SK-N-SH (cell line): ENCODE results near the gene AUTS2. TPM values are rescaled to one million over a fixed set of nuclear protein-coding genes. Genes with fewer than 3 reads are reported as not detected.

Experiments used
- CTCF ChIA-PET: fragments of 300-600, 350-600 bp; formaldehyde crosslinking; extraction: SDS; loops from one replicate; lab custom pipeline; 2021; lab: Yijun Ruan, JAX
- POLR2A ChIA-PET: fragments of 350-600 bp; sonication (Branson Sonifier 250); formaldehyde crosslinking; extraction: SDS; loops from one replicate; lab custom pipeline; 2020; ENCODE audit warnings: antibody characterized with exemption, inconsistent platforms; lab: Yijun Ruan, JAX
- DNase-seq: peaks from one replicate; pipeline ENCODE4 v3.0.0; 2012
- H2AFZ ChIP-seq: fragments of 200-600 bp; sonication (generic); 2 replicates; pipeline ENCODE4 v1.8.1; 2016; ENCODE audit warnings: antibody characterized with exemption, mild to moderate bottlenecking, low read depth
- H3F3A ChIP-seq: fragments of 200-600 bp; sonication (generic); replicated peaks from 2 replicates; pipeline ENCODE3; 2016; ENCODE audit warnings: antibody characterized with exemption, mild to moderate bottlenecking; ENCODE audit not compliant: insufficient read depth
- H3K27ac ChIP-seq, 2 experiments: fragments of 200-500 bp in 1 of 2; fragments of 200-600 bp in 1 of 2; sonication (Bioruptor generic) in 1 of 2; sonication (generic), shearing (Covaris generic) in 1 of 2; 2 replicates each; pipeline versions ENCODE4 v1.5.1 to v1.6.1; 2014 to 2016; ENCODE audit warnings: low read depth in 2 of 2, inconsistent platforms in 1 of 2, low read length in 1 of 2, mild to moderate bottlenecking in 1 of 2, mixed read lengths in 1 of 2
- H3K27me3 ChIP-seq: fragments of 200-600 bp; sonication (generic), shearing (Covaris generic); 2 replicates; pipeline ENCODE4 v1.6.1; 2016; ENCODE audit warnings: mixed run types; ENCODE audit not compliant: insufficient read depth
- H3K36me3 ChIP-seq, 2 experiments: fragments of 200-500 bp in 1 of 2; fragments of 200-600 bp in 1 of 2; sonication (Bioruptor generic) in 1 of 2; sonication (generic) in 1 of 2; replicated peaks in 1 of 2; 2 replicates each; pipeline versions ENCODE3 to v1.5.1; 2014 to 2016; ENCODE audit warnings: low read length in 1 of 2, mild to moderate bottlenecking in 1 of 2; ENCODE audit not compliant: insufficient read depth in 2 of 2, control insufficient read depth in 1 of 2
- H3K4me1 ChIP-seq, 2 experiments: fragments of 200-500 bp in 1 of 2; fragments of 200-600 bp in 1 of 2; sonication (Bioruptor generic) in 1 of 2; sonication (generic), shearing (Covaris generic) in 1 of 2; 2 replicates each; pipeline versions ENCODE4 v1.5.1 to v1.6.1; 2014 to 2016; ENCODE audit warnings: low read depth in 1 of 2, low read length in 1 of 2, mixed run types in 1 of 2; ENCODE audit not compliant: insufficient read depth in 2 of 2, control insufficient read depth in 1 of 2
- H3K4me2 ChIP-seq: fragments of 200-600 bp; sonication (generic), shearing (Covaris generic); 2 replicates; pipeline ENCODE4 v1.6.1; 2017; ENCODE audit warnings: mixed run types
- H3K4me3 ChIP-seq, 2 experiments: fragments of 200-500 bp in 1 of 2; fragments of 200-600 bp in 1 of 2; sonication (Bioruptor generic) in 1 of 2; sonication (generic), shearing (Covaris generic) in 1 of 2; 2 replicates each; pipeline versions ENCODE4 v1.5.1 to v1.8.1; 2014 to 2016; ENCODE audit warnings: low read depth in 2 of 2, inconsistent platforms in 1 of 2, low read length in 1 of 2, mild to moderate bottlenecking in 1 of 2, mixed read lengths in 1 of 2, moderate library complexity in 1 of 2
- H3K79me2 ChIP-seq: fragments of 200-600 bp; sonication (generic); 2 replicates; pipeline ENCODE4 v1.8.1; 2017; ENCODE audit warnings: mild to moderate bottlenecking; ENCODE audit not compliant: insufficient read depth
- H3K9ac ChIP-seq: fragments of 200-600 bp; sonication (generic); 2 replicates; pipeline ENCODE4 v1.6.1; 2017; ENCODE audit warnings: mixed run types
- H3K9me2 ChIP-seq: fragments of 200-600 bp; sonication (generic); 2 replicates; pipeline ENCODE4 v1.6.1; 2017; ENCODE audit warnings: mixed run types
- H3K9me3 ChIP-seq: fragments of 200-600 bp; sonication (generic); 2 replicates; pipeline ENCODE4 v1.6.1; 2017; ENCODE audit warnings: mixed run types, mild to moderate bottlenecking, moderate library complexity
- H4K20me1 ChIP-seq: fragments of 200-600 bp; sonication (generic); 2 replicates; pipeline ENCODE4 v1.6.1; 2017; ENCODE audit warnings: mild to moderate bottlenecking, mixed run types; ENCODE audit not compliant: insufficient read depth
- CHD2 ChIP-seq: fragments of 150-350 bp; IDR thresholded peaks from 2 replicates; pipeline ENCODE4 v1.6.1; 2018; ENCODE audit warnings: low read length; ENCODE audit not compliant: partially characterized antibody
- EP300 ChIP-seq, 2 experiments: IDR thresholded peaks; 2 replicates each; pipeline versions ENCODE4 v1.4.0 to v1.6.1; 2012; ENCODE audit warnings: borderline replicate concordance in 1 of 2, low read depth in 1 of 2, low read length in 1 of 2
- FOSL2 ChIP-seq: IDR thresholded peaks from 2 replicates; pipeline ENCODE4 v1.4.0; 2012; ENCODE audit warnings: low read depth, mild to moderate bottlenecking, moderate library complexity, borderline replicate concordance
- GATA2 ChIP-seq: sonication (generic); formaldehyde crosslinking; IDR thresholded peaks from 2 replicates; pipeline ENCODE4 v1.5.0; 2020; ENCODE audit warnings: mild to moderate bottlenecking, missing genetic modification reagents
- NFIC ChIP-seq: IDR thresholded peaks from 2 replicates; pipeline ENCODE4 v1.4.0; 2012; ENCODE audit warnings: borderline replicate concordance
- RAD21 ChIP-seq: IDR thresholded peaks from 2 replicates; pipeline ENCODE4 v1.6.1; 2012; ENCODE audit warnings: mild to moderate bottlenecking, low read length
- RFX5 ChIP-seq: IDR thresholded peaks from 2 replicates; pipeline ENCODE4 v1.6.1; 2012; ENCODE audit warnings: mild to moderate bottlenecking, improper control_type of control experiment, low read length
- SIN3A ChIP-seq: IDR thresholded peaks from 2 replicates; pipeline ENCODE4 v1.6.1; 2012; ENCODE audit warnings: low read depth, mild to moderate bottlenecking, low read length, moderate library complexity, borderline replicate concordance
- WGBS: methylation state at CpG from one replicate; pipeline ENCODE4 v1.1.6; 2017; ENCODE audit warnings: low lambda C conversion rate; 5-methylcytosine and 5-hydroxymethylcytosine counted together
- polyA plus RNA-seq, 3 experiments: library from polyadenylated mRNA; depleted of rRNA; stranded (reverse); fragments of >200 nt; gene quantifications; 2 replicates each; pipeline ENCODE4 v1.2.3, GENCODE V29; 2012
- TF ChIP-seq, protein P1 (sequence below): IDR thresholded peaks from 2 replicates; pipeline ENCODE4 v1.4.0; 2012; ENCODE audit warnings: low read depth
- TF ChIP-seq, protein P2 (sequence below): IDR thresholded peaks from 2 replicates; pipeline ENCODE4 v1.6.1; 2012; ENCODE audit warnings: mild to moderate bottlenecking, low read depth, low read length, moderate library complexity
- TF ChIP-seq, protein P3 (sequence below): fragments of 150-350 bp; IDR thresholded peaks from 2 replicates; pipeline ENCODE4 v1.6.1; 2016; ENCODE audit warnings: mild to moderate bottlenecking, low read depth, low read length
- TF ChIP-seq, protein P4 (sequence below): IDR thresholded peaks from 2 replicates; pipeline ENCODE4 v1.4.0; 2012; ENCODE audit warnings: low read depth, borderline replicate concordance
- TF ChIP-seq, protein P5 (sequence below): IDR thresholded peaks from 2 replicates; pipeline ENCODE4 v1.4.0; 2012; ENCODE audit warnings: low read depth, borderline replicate concordance

AUTS2 gene
- polyA plus RNA-seq, 1 of the 3 experiments (the other 2 are of a cell fraction): 15.6 TPM

DNA sequence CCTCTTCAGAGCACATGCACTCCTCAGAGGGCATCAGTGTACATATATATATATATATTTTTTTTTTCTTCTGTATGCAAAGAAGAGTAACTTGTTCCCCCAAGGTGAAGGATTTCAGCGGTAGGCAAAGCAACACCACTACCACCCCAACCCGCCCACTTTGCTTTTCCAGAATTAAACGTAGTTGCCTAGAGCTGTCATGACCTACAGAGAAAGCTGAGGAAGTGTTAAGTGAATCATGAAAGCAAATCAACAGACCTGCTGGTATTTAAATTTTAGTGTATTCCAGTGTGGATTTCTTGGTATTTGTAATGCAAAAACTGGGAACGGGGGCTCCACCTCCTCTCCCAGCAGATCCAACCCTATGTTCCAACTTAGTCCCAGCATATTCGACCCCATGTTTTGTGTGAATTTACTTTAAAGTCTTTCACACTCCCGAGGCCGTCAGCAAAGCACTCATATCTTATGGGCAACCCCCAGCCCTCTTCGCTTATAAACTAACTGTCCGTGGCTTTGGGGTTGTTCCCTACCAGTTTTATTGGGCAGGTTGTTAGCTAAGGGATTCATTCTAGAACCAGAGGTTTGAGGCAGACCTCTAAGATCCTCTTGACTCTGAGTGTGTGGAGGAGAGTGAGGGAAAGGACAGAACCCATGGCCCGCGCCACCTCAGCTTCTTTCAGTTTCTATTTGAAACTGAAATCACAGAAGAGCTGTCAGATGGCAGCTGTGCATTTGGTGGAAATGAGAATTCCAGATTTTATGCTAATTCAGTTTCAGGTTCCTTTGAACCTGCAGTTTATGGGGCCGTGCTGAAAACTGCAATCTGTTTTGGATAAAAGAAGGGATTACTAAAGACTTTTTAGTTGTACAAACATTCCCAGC lies 1083.4 kb downstream of the AUTS2 start (continued):
- no peak for TF ChIP-seq RAD21

DNA sequence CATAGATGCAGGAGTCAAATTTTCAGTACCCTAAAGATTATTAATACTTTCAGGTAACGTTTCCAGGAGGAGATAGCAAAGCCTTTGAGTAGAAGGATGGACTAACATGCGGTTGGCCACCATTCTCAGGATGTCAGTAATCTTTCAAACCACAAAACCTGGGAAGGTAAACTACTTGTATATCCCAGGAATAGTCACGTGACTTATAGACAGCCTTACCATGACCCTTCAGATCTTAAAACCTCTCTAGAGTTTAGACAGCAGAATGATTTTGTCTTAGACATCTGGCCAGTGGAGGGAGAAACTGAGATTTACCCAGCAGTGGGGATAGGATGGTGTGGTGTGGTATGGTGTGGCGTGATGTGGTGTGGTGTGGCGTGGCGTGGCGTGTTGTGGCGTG lies 1085.9 kb downstream of the AUTS2 start:
- Histone ChIP-seq H3K4me1 (no peaks in the 10 kb centered on the region), H3K9ac (no peak overlapping the region), H3K36me3 (no peaks in the 10 kb centered on the region), H3K4me3 (no peak overlapping the region), H3K79me2 (no peaks in the 10 kb centered on the region), H3K27ac (no peak overlapping the region), H3K4me2 (no peak overlapping the region), H4K20me1 (no peaks in the 10 kb centered on the region), H3F3A (no peaks in the 10 kb centered on the region), H3K9me3 (no peaks in the 10 kb centered on the region), H3K9me2 (no peaks in the 10 kb centered on the region), H2AFZ (no peak overlapping the region), H3K27me3 (no peaks in the 10 kb centered on the region)
- ChIA-PET POLR2A (no interaction called here), CTCF (interaction anchor here (1.4 to 2.4 kb wide), 2 partner anchors 12 to 14 kb away, joined by 3 to 8 read pairs; no protein-coding TSS in a partner anchor)
- DNase-seq: no peak
- TF ChIP-seq FOSL2 (no peak), GATA2 (CRISPR knock-in tag) (no peak), NFIC (no peak), CHD2 (no peak)
- TF ChIP-seq, protein P1, sequence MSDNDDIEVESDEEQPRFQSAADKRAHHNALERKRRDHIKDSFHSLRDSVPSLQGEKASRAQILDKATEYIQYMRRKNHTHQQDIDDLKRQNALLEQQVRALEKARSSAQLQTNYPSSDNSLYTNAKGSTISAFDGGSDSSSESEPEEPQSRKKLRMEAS: no peak
- TF ChIP-seq, protein P2, sequence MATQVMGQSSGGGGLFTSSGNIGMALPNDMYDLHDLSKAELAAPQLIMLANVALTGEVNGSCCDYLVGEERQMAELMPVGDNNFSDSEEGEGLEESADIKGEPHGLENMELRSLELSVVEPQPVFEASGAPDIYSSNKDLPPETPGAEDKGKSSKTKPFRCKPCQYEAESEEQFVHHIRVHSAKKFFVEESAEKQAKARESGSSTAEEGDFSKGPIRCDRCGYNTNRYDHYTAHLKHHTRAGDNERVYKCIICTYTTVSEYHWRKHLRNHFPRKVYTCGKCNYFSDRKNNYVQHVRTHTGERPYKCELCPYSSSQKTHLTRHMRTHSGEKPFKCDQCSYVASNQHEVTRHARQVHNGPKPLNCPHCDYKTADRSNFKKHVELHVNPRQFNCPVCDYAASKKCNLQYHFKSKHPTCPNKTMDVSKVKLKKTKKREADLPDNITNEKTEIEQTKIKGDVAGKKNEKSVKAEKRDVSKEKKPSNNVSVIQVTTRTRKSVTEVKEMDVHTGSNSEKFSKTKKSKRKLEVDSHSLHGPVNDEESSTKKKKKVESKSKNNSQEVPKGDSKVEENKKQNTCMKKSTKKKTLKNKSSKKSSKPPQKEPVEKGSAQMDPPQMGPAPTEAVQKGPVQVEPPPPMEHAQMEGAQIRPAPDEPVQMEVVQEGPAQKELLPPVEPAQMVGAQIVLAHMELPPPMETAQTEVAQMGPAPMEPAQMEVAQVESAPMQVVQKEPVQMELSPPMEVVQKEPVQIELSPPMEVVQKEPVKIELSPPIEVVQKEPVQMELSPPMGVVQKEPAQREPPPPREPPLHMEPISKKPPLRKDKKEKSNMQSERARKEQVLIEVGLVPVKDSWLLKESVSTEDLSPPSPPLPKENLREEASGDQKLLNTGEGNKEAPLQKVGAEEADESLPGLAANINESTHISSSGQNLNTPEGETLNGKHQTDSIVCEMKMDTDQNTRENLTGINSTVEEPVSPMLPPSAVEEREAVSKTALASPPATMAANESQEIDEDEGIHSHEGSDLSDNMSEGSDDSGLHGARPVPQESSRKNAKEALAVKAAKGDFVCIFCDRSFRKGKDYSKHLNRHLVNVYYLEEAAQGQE: no peak
- 87% methylated on average over 8 of the region's 8 CpGs for WGBS

DNA sequence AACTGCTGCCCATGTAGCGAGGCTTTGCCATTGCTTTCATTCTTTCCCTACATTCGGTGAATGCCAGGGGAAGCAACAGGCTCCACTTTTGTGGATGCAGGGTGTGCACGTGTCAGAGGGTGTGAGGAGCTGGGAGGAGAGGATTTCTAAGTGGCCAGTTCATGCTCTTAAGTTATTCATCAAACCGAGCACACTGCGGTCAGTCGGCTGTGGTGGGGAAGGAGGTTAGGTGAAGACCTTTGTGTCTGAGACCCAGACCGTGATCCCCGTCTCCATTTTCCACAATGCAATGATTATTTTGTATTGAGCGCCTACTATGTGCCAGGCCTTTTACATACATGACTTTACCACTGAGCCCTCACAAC lies 1095.0 kb downstream of the AUTS2 start:
- H3K9ac ChIP-seq: peak overlapping the region; percentile 63; the same call in 1 of the 2 replicates
- peak overlapping the region; percentile 78; the same call in 1 of the 2 replicates for H3K4me2 ChIP-seq
- no peaks in the 10 kb centered on the region for H3K9me2 ChIP-seq
- peak overlapping the region in 1 of 2 experiments; percentile 58; a peak in 1 of 4 replicates for H3K27ac ChIP-seq
- peak; percentile 48 for DNase-seq
- no peaks in the 10 kb centered on the region for H3K9me3 ChIP-seq
- WGBS: 78% methylated on average over 9 of the region's 9 CpGs
- POLR2A ChIA-PET: interaction anchor here (1.1 to 2.0 kb wide), 4 partner anchors 12 to 759 kb away, joined by 3 to 10 read pairs (median 4); no protein-coding TSS in a partner anchor
- H3K36me3 ChIP-seq: peaks cover 0 to 5% of the 10 kb centered on the region in 2 experiments
- TF ChIP-seq RFX5 (no peak), EP300 (IDR thresholded peaks at IDR 0.05; ENCODE audit: borderline replicate concordance in 1 of 2, low read depth in 1 of 2, low read length in 1 of 2) (no peak), SIN3A (peak; percentile 12; the same call in 1 of the 2 replicates)
- TF ChIP-seq, protein P3, sequence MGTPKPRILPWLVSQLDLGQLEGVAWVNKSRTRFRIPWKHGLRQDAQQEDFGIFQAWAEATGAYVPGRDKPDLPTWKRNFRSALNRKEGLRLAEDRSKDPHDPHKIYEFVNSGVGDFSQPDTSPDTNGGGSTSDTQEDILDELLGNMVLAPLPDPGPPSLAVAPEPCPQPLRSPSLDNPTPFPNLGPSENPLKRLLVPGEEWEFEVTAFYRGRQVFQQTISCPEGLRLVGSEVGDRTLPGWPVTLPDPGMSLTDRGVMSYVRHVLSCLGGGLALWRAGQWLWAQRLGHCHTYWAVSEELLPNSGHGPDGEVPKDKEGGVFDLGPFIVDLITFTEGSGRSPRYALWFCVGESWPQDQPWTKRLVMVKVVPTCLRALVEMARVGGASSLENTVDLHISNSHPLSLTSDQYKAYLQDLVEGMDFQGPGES: no peak
- TF ChIP-seq, protein P4, sequence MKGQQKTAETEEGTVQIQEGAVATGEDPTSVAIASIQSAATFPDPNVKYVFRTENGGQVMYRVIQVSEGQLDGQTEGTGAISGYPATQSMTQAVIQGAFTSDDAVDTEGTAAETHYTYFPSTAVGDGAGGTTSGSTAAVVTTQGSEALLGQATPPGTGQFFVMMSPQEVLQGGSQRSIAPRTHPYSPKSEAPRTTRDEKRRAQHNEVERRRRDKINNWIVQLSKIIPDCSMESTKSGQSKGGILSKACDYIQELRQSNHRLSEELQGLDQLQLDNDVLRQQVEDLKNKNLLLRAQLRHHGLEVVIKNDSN: no peak
- TF ChIP-seq, protein P5, sequence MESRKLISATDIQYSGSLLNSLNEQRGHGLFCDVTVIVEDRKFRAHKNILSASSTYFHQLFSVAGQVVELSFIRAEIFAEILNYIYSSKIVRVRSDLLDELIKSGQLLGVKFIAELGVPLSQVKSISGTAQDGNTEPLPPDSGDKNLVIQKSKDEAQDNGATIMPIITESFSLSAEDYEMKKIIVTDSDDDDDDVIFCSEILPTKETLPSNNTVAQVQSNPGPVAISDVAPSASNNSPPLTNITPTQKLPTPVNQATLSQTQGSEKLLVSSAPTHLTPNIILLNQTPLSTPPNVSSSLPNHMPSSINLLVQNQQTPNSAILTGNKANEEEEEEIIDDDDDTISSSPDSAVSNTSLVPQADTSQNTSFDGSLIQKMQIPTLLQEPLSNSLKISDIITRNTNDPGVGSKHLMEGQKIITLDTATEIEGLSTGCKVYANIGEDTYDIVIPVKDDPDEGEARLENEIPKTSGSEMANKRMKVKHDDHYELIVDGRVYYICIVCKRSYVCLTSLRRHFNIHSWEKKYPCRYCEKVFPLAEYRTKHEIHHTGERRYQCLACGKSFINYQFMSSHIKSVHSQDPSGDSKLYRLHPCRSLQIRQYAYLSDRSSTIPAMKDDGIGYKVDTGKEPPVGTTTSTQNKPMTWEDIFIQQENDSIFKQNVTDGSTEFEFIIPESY: no peak
- TF ChIP-seq, all 33 proteins: peak for 1
- peaks cover 5% of the 10 kb centered on the region for H3F3A ChIP-seq
- peaks cover 9 to 26% of the 10 kb centered on the region in 2 experiments; a peak in 3 of 4 replicates for H3K4me1 ChIP-seq
- peak overlapping the region; percentile 79 to 97 for H3K4me3 ChIP-seq
- H3K27me3 ChIP-seq: no peaks in the 10 kb centered on the region
- H3K79me2 ChIP-seq: peaks cover 37% of the 10 kb centered on the region
- CTCF ChIA-PET: interaction anchor here (0.9 to 9.3 kb wide), 6 partner anchors 24 to 650 kb away, joined by 3 to 119 read pairs (median 92); no protein-coding TSS in a partner anchor
- peaks cover 17% of the 10 kb centered on the region for H4K20me1 ChIP-seq
- H2AFZ ChIP-seq: peak overlapping the region; percentile 66; the same call in 1 of the 2 replicates
